ENCODE data around the gene YIF1B.

- TF ChIP-seq CTCF (IDR thresholded peaks at IDR 0.05) (no peak), POLR2AphosphoS5 (IDR thresholded peaks at IDR 0.05) (no peak), POLR2A (IDR thresholded peaks at IDR 0.05) (no peak)
Observed at GRCh38 chr19:38310986-38311385, 4.8 kb downstream of the YIF1B start.
